Endothelial cell of umbilical vein (primary cell): Measurements from ENCODE around the gene CDC20. TPM values are rescaled to one million over a fixed set of nuclear protein-coding genes. Genes with fewer than 3 reads are reported as not detected.

Experiments
- BruUV-seq: library from RNA; stranded (reverse); fragments of 400-500 nt; replicated peaks from 2 replicates; lab custom pipeline; 2021; lab: Mats Ljungman, UMichigan
- CTCF ChIA-PET: fragments of 300-600, 350-600 bp; sonication (Branson Sonifier 250); formaldehyde crosslinking; loops from one replicate; lab custom pipeline; 2021; ENCODE audit warnings: antibody characterized with exemption, inconsistent platforms; lab: Charles Lee
- POLR2A ChIA-PET: fragments of 300-600, 350-600 bp; sonication (Branson Sonifier 250); formaldehyde crosslinking; loops from one replicate; lab custom pipeline; 2021; ENCODE audit warnings: antibody characterized with exemption, inconsistent platforms; lab: Charles Lee
- DNase-seq: peaks from one replicate; pipeline ENCODE4 v3.0.0-alpha.2; 2011; ENCODE audit warnings: low read depth, low spot score
- FAIRE-seq: peaks from 2 replicates; lab custom pipeline; 2011; peaks lifted over from hg19 to GRCh38; lab: Jason Lieb, UNC
- H2AFZ ChIP-seq: 2 replicates; pipeline ENCODE4 v1.6.0; 2012; ENCODE audit warnings: low read depth, low read length, control low read depth, inconsistent platforms
- H3K27ac ChIP-seq: 2 replicates; pipeline ENCODE4 v1.5.1; 2011; ENCODE audit warnings: low read depth, mild to moderate bottlenecking, control low read depth, low read length, moderate library complexity; ENCODE audit not compliant: insufficient read depth
- H3K27me3 ChIP-seq, 2 experiments: 2 replicates each; pipeline versions ENCODE4 v1.6.0 to v1.6.1; 2011; ENCODE audit warnings: low read length in 2 of 2, mixed read lengths in 1 of 2; ENCODE audit not compliant: control insufficient read depth in 2 of 2, insufficient read depth in 2 of 2
- H3K36me3 ChIP-seq, 2 experiments: 2 replicates in 1 of 2; 3 replicates in 1 of 2; pipeline ENCODE4 v1.5.1; 2011; ENCODE audit warnings: low read length in 2 of 2, mild to moderate bottlenecking in 1 of 2, moderate library complexity in 1 of 2; ENCODE audit not compliant: control insufficient read depth in 2 of 2, insufficient read depth in 2 of 2; ENCODE audit errors: extremely low read depth in 1 of 2
- H3K4me1 ChIP-seq: 3 replicates; pipeline ENCODE4 v1.5.1; 2011; ENCODE audit warnings: mild to moderate bottlenecking, low read length; ENCODE audit not compliant: control insufficient read depth, insufficient read depth; ENCODE audit errors: extremely low read depth
- H3K4me2 ChIP-seq: 2 replicates; pipeline ENCODE4 v1.6.1; 2011; ENCODE audit warnings: low read length, control low read depth, mixed read lengths; ENCODE audit not compliant: insufficient read depth
- H3K4me3 ChIP-seq, 3 experiments: fragments of 200-600 bp in 1 of 3; sonication (generic), shearing (Covaris generic) in 1 of 3; replicated peaks in 1 of 3; 2 replicates each; pipeline ENCODE4 v1.5.1; 2011 to 2016; ENCODE audit warnings: control low read depth in 3 of 3, low read length in 3 of 3, mild to moderate bottlenecking in 2 of 3, inconsistent platforms in 1 of 3, low read depth in 1 of 3, moderate library complexity in 1 of 3; ENCODE audit not compliant: insufficient read depth in 1 of 3
- H3K79me2 ChIP-seq: 2 replicates; pipeline ENCODE4 v1.6.0; 2012; ENCODE audit warnings: low read length, inconsistent platforms; ENCODE audit not compliant: control insufficient read depth, insufficient read depth
- H3K9ac ChIP-seq: replicated peaks from 2 replicates; pipeline ENCODE3; 2011; ENCODE audit warnings: low read length, control low read depth; ENCODE audit not compliant: insufficient read depth; ENCODE audit errors: extremely low read depth
- H3K9me1 ChIP-seq: replicated peaks from 3 replicates; pipeline ENCODE4 v1.6.0; 2011; ENCODE audit warnings: mild to moderate bottlenecking, low read length; ENCODE audit not compliant: control insufficient read depth, insufficient read depth; ENCODE audit errors: extremely low read depth
- H3K9me3 ChIP-seq: replicated peaks from 2 replicates; pipeline ENCODE4 v1.5.1; 2012; ENCODE audit warnings: low read length, inconsistent platforms; ENCODE audit not compliant: control insufficient read depth, insufficient read depth
- H4K20me1 ChIP-seq: replicated peaks from 2 replicates; pipeline ENCODE3; 2011; ENCODE audit warnings: mild to moderate bottlenecking, low read length; ENCODE audit not compliant: control insufficient read depth, insufficient read depth; ENCODE audit errors: extremely low read depth
- CTCF ChIP-seq, 2 donors: IDR thresholded peaks; 1 replicate in 1 of 2; 2 replicates in 1 of 2; pipeline ENCODE4 v1.5.1; 2011; ENCODE audit warnings: low read length in 2 of 2, mild to moderate bottlenecking in 2 of 2, moderate library complexity in 2 of 2, control low read depth in 1 of 2, inconsistent platforms in 1 of 2, low read depth in 1 of 2; ENCODE audit not compliant: insufficient read depth in 1 of 2; ENCODE audit errors: extremely low read depth in 1 of 2
- EZH2 ChIP-seq: IDR thresholded peaks from 2 replicates; pipeline ENCODE4 v1.6.1; 2012; ENCODE audit warnings: borderline replicate concordance, low read depth, mild to moderate bottlenecking, moderate library complexity, low read length, inconsistent platforms; ENCODE audit not compliant: severe bottlenecking
- FOS ChIP-seq: IDR thresholded peaks from 2 replicates; pipeline ENCODE4 v1.6.1; 2011; ENCODE audit warnings: mild to moderate bottlenecking, low read length, moderate library complexity, borderline replicate concordance; ENCODE audit not compliant: insufficient read depth
- GATA2 ChIP-seq: IDR thresholded peaks from 2 replicates; pipeline ENCODE4 v1.7.0; 2011; ENCODE audit warnings: low read depth, mild to moderate bottlenecking, moderate library complexity, mixed read lengths, low read length; ENCODE audit not compliant: insufficient read length, insufficient read depth
- JUN ChIP-seq: IDR thresholded peaks from 2 replicates; pipeline ENCODE4 v1.6.1; 2011; ENCODE audit warnings: borderline replicate concordance, low read depth; ENCODE audit not compliant: insufficient read length, insufficient read depth
- MAX ChIP-seq: IDR thresholded peaks from 2 replicates; pipeline ENCODE4 v1.6.1; 2011; ENCODE audit not compliant: insufficient read depth, insufficient read length
- MYC ChIP-seq: IDR thresholded peaks from one replicate; pipeline ENCODE4 v1.6.1; 2011; ENCODE audit warnings: mild to moderate bottlenecking, low read depth, low read length
- POLR2A ChIP-seq: IDR thresholded peaks from 2 replicates; pipeline ENCODE4 v1.6.1; 2012; ENCODE audit warnings: low read depth, mild to moderate bottlenecking, control low read depth, low read length
- POLR2AphosphoS5 ChIP-seq: IDR thresholded peaks from 2 replicates; pipeline ENCODE4 v1.6.1; 2012; ENCODE audit warnings: low read depth, mild to moderate bottlenecking, control low read depth, low read length, moderate library complexity; ENCODE audit not compliant: insufficient read depth
- dilution Hi-C: fragments of 300-500 bp; cut with MboI; formaldehyde crosslinking; loops from one replicate; pipeline ENCODE4 v1.15.0; 2019; ENCODE audit warnings: low sequenced_read_pairs; ENCODE audit not compliant: extremely low pct_ligation_motif_present
- intact Hi-C: fragments of 100-400 bp; cut with micrococcal nuclease; formaldehyde crosslinking; loops from one replicate; pipeline ENCODE4 v1.10.0; 2022
- polyA plus RNA-seq, 4 experiments: library from polyadenylated mRNA; depleted of rRNA in 3 of 4; stranded (reverse) in 3 of 4; unstranded in 1 of 4; fragments of >200 nt; gene quantifications; 2 replicates each; pipeline versions ENCODE4 v1.2.1 to v1.2.3, GENCODE V29; 2011 to 2012; ENCODE audit warnings: missing spikeins in 1 of 4
- total RNA-seq: library from RNA; stranded (reverse); gene quantifications from 2 replicates; pipeline ENCODE4 v1.2.3, GENCODE V29; 2021

CDC20 gene
- total and polyA plus RNA-seq, 2 donors (not counting 3 experiments of a cell fraction or from before 2014, with no cell fraction given) = 129 to 170 TPM

GRCh38 chr1:43354471-43354870 is 4.3 kb upstream of the CDC20 start:
- no peak overlapping the region for H2AFZ ChIP-seq
- H3K9me3 ChIP-seq = no peaks in the 10 kb centered on the region
- H3K4me1 ChIP-seq = peaks cover 13% of the 10 kb centered on the region
- CTCF ChIA-PET = no interaction called here
- intact Hi-C loops (no loop called here), dilution Hi-C loops (no loop called here)
- no peaks in the 10 kb centered on the region for H3K27me3 ChIP-seq
- POLR2A ChIA-PET = no interaction called here
- no peak for FAIRE-seq
- no peaks in the 10 kb centered on the region for H3K9me1 ChIP-seq
- no peaks in the 10 kb centered on the region for H3K36me3 ChIP-seq
- no peak overlapping the region for H3K4me3 ChIP-seq
- no peak for DNase-seq
- H3K4me2 ChIP-seq = no peak overlapping the region
- H3K79me2 ChIP-seq = peaks cover 7% of the 10 kb centered on the region
- TF ChIP-seq POLR2A = no peak
- no peak for TF ChIP-seq CTCF (IDR thresholded peaks at IDR 0.05; ENCODE audit: extremely low read depth in 1 of 2, insufficient read depth in 1 of 2, low read depth in 1 of 2, low read length in 2 of 2)
- TF ChIP-seq POLR2AphosphoS5 = no peak
- no peak for TF ChIP-seq MAX
- no peak for TF ChIP-seq GATA2
- no peak for TF ChIP-seq JUN
- no peak for TF ChIP-seq MYC
- no peak for TF ChIP-seq FOS
- no peak for TF ChIP-seq EZH2
- no TSS peak for BruUV-seq
- H4K20me1 ChIP-seq = no peaks in the 10 kb centered on the region
- no peak overlapping the region for H3K27ac ChIP-seq
- H3K9ac ChIP-seq = no peak overlapping the region
